ENCODE results near the gene LIPC.

LIPC gene

GRCh38 chr15:58504674-58505234, 73.0 kb downstream of the LIPC start:
- H2AFZ ChIP-seq (ENCODE audit: low read length) = no peak overlapping the region; the same call in 1 of the 2 replicates
- H3K79me2 ChIP-seq (ENCODE audit: low read length) = no peaks in the 10 kb centered on the region
- no peak overlapping the region for H3K4me3 ChIP-seq (ENCODE audit: low read length)
- no peaks in the 10 kb centered on the region for H3K9me2 ChIP-seq (replicated peaks; ENCODE audit: insufficient read depth, low read length)
- H3K27ac ChIP-seq (ENCODE audit: low read length) = peak overlapping the region; percentile 66
- no peaks in the 10 kb centered on the region for H3K36me3 ChIP-seq (replicated peaks; ENCODE audit: insufficient read depth, low read length)
- H3K9ac ChIP-seq (ENCODE audit: low read length) = no peak overlapping the region
- peak; percentile 61 for DNase-seq
- TF ChIP-seq EZH2 (optimal IDR thresholded peaks at IDR 0.05; ENCODE audit: low read depth, low read length) = no peak
- no peak for TF ChIP-seq CTCF (IDR thresholded peaks at IDR 0.05; ENCODE audit: low read length)
- TF ChIP-seq EZH2phosphoT487 (IDR thresholded peaks at IDR 0.05; ENCODE audit: low read length) = no peak
- peaks cover 37% of the 10 kb centered on the region for H3K4me1 ChIP-seq (ENCODE audit: low read length)
- H3K4me2 ChIP-seq (ENCODE audit: low read depth, low read length) = peak overlapping the region; percentile 5
- H4K20me1 ChIP-seq (ENCODE audit: insufficient read depth, low read length) = no peaks in the 10 kb centered on the region
- no peaks in the 10 kb centered on the region for H3K27me3 ChIP-seq (replicated peaks; ENCODE audit: insufficient read depth, low read length)
- H3F3A ChIP-seq (ENCODE audit: insufficient read depth, low read length) = peaks cover 11% of the 10 kb centered on the region; the same call in 1 of the 2 replicates
- H3K9me3 ChIP-seq (replicated peaks; ENCODE audit: insufficient read depth, low read length) = no peaks in the 10 kb centered on the region

- H3F3A ChIP-seq (ENCODE audit: insufficient read depth, low read length) = peaks cover 11% of the 10 kb centered on the region; the same call in 1 of the 2 replicates
- no peaks in the 10 kb centered on the region for H3K36me3 ChIP-seq (replicated peaks; ENCODE audit: insufficient read depth, low read length)
- no peaks in the 10 kb centered on the region for H3K9me2 ChIP-seq (replicated peaks; ENCODE audit: insufficient read depth, low read length)
- no peaks in the 10 kb centered on the region for H3K79me2 ChIP-seq (ENCODE audit: low read length)
- peak overlapping the region; percentile 66; the same call in 1 of the 2 replicates for H3K27ac ChIP-seq (ENCODE audit: low read length)
- DNase-seq = no peak
- H3K9me3 ChIP-seq (replicated peaks; ENCODE audit: insufficient read depth, low read length) = no peaks in the 10 kb centered on the region
- H3K4me2 ChIP-seq (ENCODE audit: low read depth, low read length) = peak overlapping the region; percentile 17; the same call in 1 of the 2 replicates
- H3K4me3 ChIP-seq (ENCODE audit: low read length) = no peak overlapping the region
- peaks cover 37% of the 10 kb centered on the region for H3K4me1 ChIP-seq (ENCODE audit: low read length)
- H4K20me1 ChIP-seq (ENCODE audit: insufficient read depth, low read length) = no peaks in the 10 kb centered on the region
- no peaks in the 10 kb centered on the region for H3K27me3 ChIP-seq (replicated peaks; ENCODE audit: insufficient read depth, low read length)
- TF ChIP-seq EZH2phosphoT487 (IDR thresholded peaks at IDR 0.05; ENCODE audit: low read length) (no peak), CTCF (IDR thresholded peaks at IDR 0.05; ENCODE audit: low read length) (no peak), EZH2 (optimal IDR thresholded peaks at IDR 0.05; ENCODE audit: low read depth, low read length) (no peak)
- H2AFZ ChIP-seq (ENCODE audit: low read length) = peak overlapping the region; percentile 36; the same call in 1 of the 2 replicates
- no peak overlapping the region for H3K9ac ChIP-seq (ENCODE audit: low read length)
These were observed 73.8 kb downstream of the LIPC start for GRCh38 chr15:58505581-58505980.

- TF ChIP-seq EZH2 (optimal IDR thresholded peaks at IDR 0.05; ENCODE audit: low read depth, low read length) = no peak
- TF ChIP-seq CTCF (IDR thresholded peaks at IDR 0.05; ENCODE audit: low read length) = no peak
- no peak for TF ChIP-seq EZH2phosphoT487 (IDR thresholded peaks at IDR 0.05; ENCODE audit: low read length)
These were observed 74.3 kb downstream of the LIPC start for GRCh38 chr15:58506064-58506490.

More at GRCh38 chr15:58506064-58506490, 74.3 kb downstream of the LIPC start:
- no peak for DNase-seq
- Histone ChIP-seq H3K36me3 (replicated peaks; ENCODE audit: insufficient read depth, low read length) (no peaks in the 10 kb centered on the region), H3K9me2 (replicated peaks; ENCODE audit: insufficient read depth, low read length) (no peaks in the 10 kb centered on the region), H3K27me3 (replicated peaks; ENCODE audit: insufficient read depth, low read length) (no peaks in the 10 kb centered on the region), H3K9ac (ENCODE audit: low read length) (no peak overlapping the region), H3K9me3 (replicated peaks; ENCODE audit: insufficient read depth, low read length) (no peaks in the 10 kb centered on the region), H3K4me3 (ENCODE audit: low read length) (no peak overlapping the region), H3K4me1 (ENCODE audit: low read length) (peaks cover 37% of the 10 kb centered on the region), H3K27ac (ENCODE audit: low read length) (peak overlapping the region; percentile 66; the same call in 1 of the 2 replicates), H2AFZ (ENCODE audit: low read length) (peak overlapping the region; percentile 36; the same call in 1 of the 2 replicates), H4K20me1 (ENCODE audit: insufficient read depth, low read length) (no peaks in the 10 kb centered on the region), H3F3A (ENCODE audit: insufficient read depth, low read length) (peaks cover 11% of the 10 kb centered on the region; the same call in 1 of the 2 replicates), H3K79me2 (ENCODE audit: low read length) (no peaks in the 10 kb centered on the region), H3K4me2 (ENCODE audit: low read depth, low read length) (0 out of 2 replicates have a peak overlapping the region, but pooled peaks have one; percentile 17)
